GM12801 (cell line): ENCODE measurements around the gene FAM180B.

ENCODE experiments used
- TF ChIP-seq, protein P1 (sequence below): IDR thresholded peaks from one replicate; pipeline ENCODE4 v1.5.1; 2011; ENCODE audit warnings: control low read depth; ENCODE audit not compliant: insufficient read length; ENCODE audit errors: extremely low read depth

Gene FAM180B

DNA sequence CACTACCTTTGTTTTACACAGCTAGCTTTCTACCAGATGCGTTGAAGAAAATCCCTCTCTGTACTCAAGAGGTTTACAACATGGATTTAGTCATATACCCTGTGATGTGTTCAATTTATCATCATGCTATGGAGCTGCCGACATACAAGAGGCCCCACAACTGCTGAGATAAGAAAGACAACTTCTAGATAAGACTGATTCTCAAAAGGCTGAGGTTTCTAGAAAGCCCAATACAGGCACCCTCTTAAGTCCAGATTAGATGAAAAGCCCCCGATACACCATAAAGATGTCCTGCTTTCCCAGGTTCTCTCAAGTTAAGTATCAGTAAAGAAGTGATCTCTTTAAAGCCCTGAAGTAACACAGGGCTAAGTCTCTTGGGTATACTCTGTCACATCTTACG, 41.5 kb downstream of the FAM180B start:
- TF ChIP-seq, protein P1, sequence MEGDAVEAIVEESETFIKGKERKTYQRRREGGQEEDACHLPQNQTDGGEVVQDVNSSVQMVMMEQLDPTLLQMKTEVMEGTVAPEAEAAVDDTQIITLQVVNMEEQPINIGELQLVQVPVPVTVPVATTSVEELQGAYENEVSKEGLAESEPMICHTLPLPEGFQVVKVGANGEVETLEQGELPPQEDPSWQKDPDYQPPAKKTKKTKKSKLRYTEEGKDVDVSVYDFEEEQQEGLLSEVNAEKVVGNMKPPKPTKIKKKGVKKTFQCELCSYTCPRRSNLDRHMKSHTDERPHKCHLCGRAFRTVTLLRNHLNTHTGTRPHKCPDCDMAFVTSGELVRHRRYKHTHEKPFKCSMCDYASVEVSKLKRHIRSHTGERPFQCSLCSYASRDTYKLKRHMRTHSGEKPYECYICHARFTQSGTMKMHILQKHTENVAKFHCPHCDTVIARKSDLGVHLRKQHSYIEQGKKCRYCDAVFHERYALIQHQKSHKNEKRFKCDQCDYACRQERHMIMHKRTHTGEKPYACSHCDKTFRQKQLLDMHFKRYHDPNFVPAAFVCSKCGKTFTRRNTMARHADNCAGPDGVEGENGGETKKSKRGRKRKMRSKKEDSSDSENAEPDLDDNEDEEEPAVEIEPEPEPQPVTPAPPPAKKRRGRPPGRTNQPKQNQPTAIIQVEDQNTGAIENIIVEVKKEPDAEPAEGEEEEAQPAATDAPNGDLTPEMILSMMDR: no peak

DNA sequence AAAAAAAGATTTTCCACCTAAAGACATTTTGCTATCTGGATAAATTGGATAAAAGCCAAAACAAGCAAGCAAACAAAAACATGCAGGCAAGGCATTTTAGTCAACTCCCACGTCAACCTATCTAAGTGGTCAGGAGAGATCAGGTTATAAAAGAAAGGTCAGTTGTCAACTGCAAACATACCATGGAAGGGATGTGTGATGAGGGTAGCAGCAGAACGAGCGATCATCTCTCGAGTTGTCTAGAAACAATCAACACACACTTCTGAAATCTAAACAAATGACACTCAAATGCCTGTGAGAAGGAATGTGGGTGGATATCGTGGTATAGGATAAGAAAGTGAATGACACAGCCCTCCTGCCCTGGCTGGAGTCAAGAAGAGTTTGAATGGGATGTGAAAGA, 45.0 kb downstream of the FAM180B start:
- TF ChIP-seq, protein P1: no peak
